Ishikawa (cell line): ENCODE results near the gene USP46.

ENCODE experiments used
- CEBPB ChIP-seq: IDR thresholded peaks from 2 replicates; pipeline ENCODE4 v1.6.1; 2012
- CREB1 ChIP-seq: IDR thresholded peaks from 2 replicates; pipeline ENCODE4 v1.6.1; 2012; ENCODE audit warnings: low read depth
- EGR1 ChIP-seq: IDR thresholded peaks from 2 replicates; pipeline ENCODE4 v1.6.1; 2012
- EP300 ChIP-seq: IDR thresholded peaks from 2 replicates; pipeline ENCODE4 v1.6.1; 2012; ENCODE audit warnings: borderline replicate concordance
- FOXM1 ChIP-seq: IDR thresholded peaks from 2 replicates; pipeline ENCODE4 v1.6.1; 2012; ENCODE audit warnings: low read depth, borderline replicate concordance
- NFIC ChIP-seq: IDR thresholded peaks from 2 replicates; pipeline ENCODE4 v1.6.1; 2012
- RAD21 ChIP-seq: IDR thresholded peaks from 2 replicates; pipeline ENCODE4 v1.6.1; 2012; ENCODE audit warnings: low read depth
- REST ChIP-seq: IDR thresholded peaks from 2 replicates; pipeline ENCODE4 v1.6.1; 2012; ENCODE audit warnings: low read depth, mild to moderate bottlenecking
- TAF1 ChIP-seq: IDR thresholded peaks from 2 replicates; pipeline ENCODE4 v1.6.1; 2012; ENCODE audit warnings: low read depth, mild to moderate bottlenecking
- TCF12 ChIP-seq: IDR thresholded peaks from 2 replicates; pipeline ENCODE4 v1.6.1; 2012; ENCODE audit warnings: low read depth
- TEAD4 ChIP-seq: IDR thresholded peaks from 2 replicates; pipeline ENCODE4 v1.6.1; 2012
- YY1 ChIP-seq: IDR thresholded peaks from 2 replicates; pipeline ENCODE4 v1.6.1; 2012; ENCODE audit warnings: low read depth
- ZBTB7A ChIP-seq: IDR thresholded peaks from 2 replicates; pipeline ENCODE4 v1.6.1; 2012; ENCODE audit warnings: low read depth
- TF ChIP-seq, protein P1 (sequence below): IDR thresholded peaks from 2 replicates; pipeline ENCODE4 v1.6.1; 2012
- TF ChIP-seq, protein P2 (sequence below): IDR thresholded peaks from 2 replicates; pipeline ENCODE4 v1.6.1; 2012

The USP46 gene

DNA sequence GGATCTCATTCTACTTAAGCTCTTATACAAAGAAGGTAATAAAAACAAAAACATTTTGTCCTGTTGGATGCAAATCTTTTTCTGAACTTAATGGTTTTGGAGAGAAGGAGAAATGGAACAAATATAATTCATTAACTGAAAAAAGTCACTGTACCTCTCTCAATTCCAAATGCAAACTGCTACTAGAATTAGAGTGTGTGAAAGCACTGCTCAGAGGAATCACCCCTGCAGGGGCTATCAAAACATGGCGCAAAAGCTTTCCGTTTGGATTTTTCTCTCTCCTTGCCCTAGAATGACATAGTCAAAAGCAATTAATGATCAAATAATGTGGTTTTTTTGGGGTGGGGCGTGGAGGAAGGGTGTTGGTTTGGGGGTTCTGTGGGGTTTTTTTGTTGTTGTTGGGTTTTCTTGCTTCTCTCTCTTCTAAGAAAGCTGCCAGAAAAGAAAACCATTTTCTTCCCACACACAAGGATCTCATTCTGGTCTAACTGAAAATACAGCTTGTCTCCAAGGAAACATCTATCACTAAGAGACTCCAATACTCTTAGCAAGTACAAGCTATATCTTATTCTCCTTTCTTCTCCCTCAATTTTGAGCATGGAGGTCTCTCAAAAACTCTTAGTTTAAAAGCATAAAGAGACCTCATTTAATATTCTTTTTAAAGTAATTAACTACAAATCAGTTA is 41.6 kb downstream of the USP46 start:
- no peak for TF ChIP-seq YY1
- no peak for TF ChIP-seq REST
- TF ChIP-seq NFIC: no peak
- TF ChIP-seq TCF12: no peak

GRCh38 chr4:52614241-52614640 is 44.9 kb downstream of the USP46 start:
- TF ChIP-seq EP300 (no peak), NFIC (no peak), REST (no peak), FOXM1 (no peak), TEAD4 (no peak), RAD21 (no peak), TCF12 (no peak), CREB1 (no peak), CEBPB (no peak), EGR1 (no peak), TAF1 (no peak), YY1 (no peak), ZBTB7A (no peak)
- TF ChIP-seq, protein P1, sequence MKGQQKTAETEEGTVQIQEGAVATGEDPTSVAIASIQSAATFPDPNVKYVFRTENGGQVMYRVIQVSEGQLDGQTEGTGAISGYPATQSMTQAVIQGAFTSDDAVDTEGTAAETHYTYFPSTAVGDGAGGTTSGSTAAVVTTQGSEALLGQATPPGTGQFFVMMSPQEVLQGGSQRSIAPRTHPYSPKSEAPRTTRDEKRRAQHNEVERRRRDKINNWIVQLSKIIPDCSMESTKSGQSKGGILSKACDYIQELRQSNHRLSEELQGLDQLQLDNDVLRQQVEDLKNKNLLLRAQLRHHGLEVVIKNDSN: no peak
- TF ChIP-seq, protein P2, sequence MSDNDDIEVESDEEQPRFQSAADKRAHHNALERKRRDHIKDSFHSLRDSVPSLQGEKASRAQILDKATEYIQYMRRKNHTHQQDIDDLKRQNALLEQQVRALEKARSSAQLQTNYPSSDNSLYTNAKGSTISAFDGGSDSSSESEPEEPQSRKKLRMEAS: no peak

DNA sequence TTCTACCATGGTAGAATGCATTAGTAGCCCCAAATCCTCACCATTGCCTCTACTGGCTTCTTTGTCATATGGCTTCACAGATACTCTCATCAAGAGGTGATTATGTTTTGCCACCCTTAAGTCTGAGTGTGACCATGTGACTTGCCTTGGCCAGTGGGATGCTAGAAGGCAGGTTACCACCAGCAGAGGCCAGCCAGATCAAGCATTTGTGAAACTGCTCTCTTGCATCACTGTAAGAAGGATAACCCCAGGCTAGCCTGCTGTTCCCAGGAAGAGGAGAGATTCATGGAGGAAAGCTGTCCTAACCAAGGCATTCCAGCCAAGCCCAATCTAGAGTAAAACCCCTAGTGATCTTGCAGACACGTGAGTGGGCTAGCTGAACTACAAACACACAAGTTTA is 46.8 kb downstream of the USP46 start:
- no peak for TF ChIP-seq REST
- no peak for TF ChIP-seq NFIC
- TF ChIP-seq YY1: no peak
- TF ChIP-seq CREB1: no peak
- TF ChIP-seq TCF12: no peak
- TF ChIP-seq RAD21: no peak
- no peak for TF ChIP-seq EP300
- no peak for TF ChIP-seq CEBPB
- TF ChIP-seq TEAD4: no peak

- TF ChIP-seq YY1 (no peak), FOXM1 (no peak), EGR1 (no peak), CREB1 (no peak), EP300 (no peak), TAF1 (no peak), RAD21 (no peak), ZBTB7A (no peak), TCF12 (no peak)
- TF ChIP-seq, protein P2: no peak
- TF ChIP-seq, protein P1: no peak
Measured at GRCh38 chr4:52611030-52611555, 48.0 kb downstream of the USP46 start.
